Liver (tissue), 9 donors: ENCODE data around the gene SLC13A2. TPM values are rescaled to one million over a fixed set of nuclear protein-coding genes. Genes with fewer than 3 reads are reported as not detected.

Experiments used
- DNase-seq: peaks from one replicate; pipeline ENCODE4 v3.0.0-alpha.2; 2017; ENCODE audit warnings: low spot score
- H3K27ac ChIP-seq, 2 donors: one replicate each; pipeline ENCODE4 v1.7.0; 2013; ENCODE audit warnings: inconsistent platforms in 2 of 2, low read length in 2 of 2, control low read depth in 1 of 2, low read depth in 1 of 2, mild to moderate bottlenecking in 1 of 2
- H3K27me3 ChIP-seq, 4 donors: one replicate each; pipeline versions ENCODE4 v1.6.1 to v1.7.0; 2013; ENCODE audit warnings: low read length in 3 of 4, inconsistent platforms in 1 of 4, mild to moderate bottlenecking in 1 of 4, moderate library complexity in 1 of 4; ENCODE audit not compliant: control insufficient read depth in 4 of 4, insufficient read depth in 4 of 4
- H3K36me3 ChIP-seq, 4 donors: one replicate each; pipeline versions ENCODE4 v1.6.1 to v1.7.0; 2013; ENCODE audit warnings: low read length in 3 of 4, mild to moderate bottlenecking in 3 of 4, low read depth in 1 of 4, moderate library complexity in 1 of 4; ENCODE audit not compliant: control insufficient read depth in 4 of 4, insufficient read depth in 3 of 4
- H3K4me1 ChIP-seq, 4 donors: one replicate each; pipeline versions ENCODE4 v1.6.1 to v1.7.0; 2013; ENCODE audit warnings: low read length in 3 of 4, mild to moderate bottlenecking in 3 of 4, moderate library complexity in 1 of 4; ENCODE audit not compliant: control insufficient read depth in 4 of 4, insufficient read depth in 4 of 4
- H3K4me3 ChIP-seq, 3 donors: one replicate each; pipeline versions ENCODE4 v1.6.1 to v1.7.0; 2013; ENCODE audit warnings: low read length in 3 of 3, control low read depth in 1 of 3, low read depth in 1 of 3, mild to moderate bottlenecking in 1 of 3
- H3K9ac ChIP-seq, 2 donors: one replicate each; pipeline ENCODE4 v1.7.0; 2013; ENCODE audit warnings: low read length in 2 of 2, mild to moderate bottlenecking in 2 of 2, moderate library complexity in 2 of 2, control low read depth in 1 of 2, low read depth in 1 of 2
- H3K9me3 ChIP-seq, 4 donors: one replicate each; pipeline versions ENCODE4 v1.6.1 to v1.7.0; 2013; ENCODE audit warnings: low read length in 3 of 4; ENCODE audit not compliant: control insufficient read depth in 4 of 4
- ATF3 ChIP-seq: IDR thresholded peaks from 2 replicates; pipeline ENCODE4 v1.6.1; 2016; ENCODE audit warnings: antibody characterized with exemption
- EGR1 ChIP-seq, 2 donors: IDR thresholded peaks; 2 replicates each; pipeline ENCODE4 v1.6.1; 2016 to 2018; ENCODE audit warnings: antibody characterized with exemption in 2 of 2, low read depth in 2 of 2
- FOXA1 ChIP-seq: IDR thresholded peaks from 2 replicates; pipeline ENCODE4 v1.6.1; 2016; ENCODE audit warnings: antibody characterized with exemption
- FOXA2 ChIP-seq: IDR thresholded peaks from 2 replicates; pipeline ENCODE4 v1.6.1; 2016; ENCODE audit warnings: antibody characterized with exemption
- GABPA ChIP-seq, 2 donors: IDR thresholded peaks in 1 of 2; conservative IDR thresholded peaks in 1 of 2; 2 replicates each; pipeline ENCODE4 v1.6.1; 2016; ENCODE audit warnings: antibody characterized with exemption in 2 of 2, mild to moderate bottlenecking in 1 of 2, moderate library complexity in 1 of 2
- HNF4A ChIP-seq, 2 donors: conservative IDR thresholded peaks; 2 replicates each; pipeline ENCODE4 v1.6.1; 2016; ENCODE audit warnings: antibody characterized with exemption in 2 of 2, mild to moderate bottlenecking in 2 of 2
- HNF4G ChIP-seq: IDR thresholded peaks from 2 replicates; pipeline ENCODE4 v1.6.1; 2016; ENCODE audit warnings: antibody characterized with exemption
- JUND ChIP-seq, 2 donors: IDR thresholded peaks; 2 replicates each; pipeline ENCODE4 v1.6.1; 2016; ENCODE audit warnings: antibody characterized with exemption in 2 of 2
- NR2F2 ChIP-seq: IDR thresholded peaks from 2 replicates; pipeline ENCODE4 v1.6.1; 2016; ENCODE audit warnings: antibody characterized with exemption
- RAD21 ChIP-seq, 2 donors: IDR thresholded peaks; 2 replicates each; pipeline ENCODE4 v1.6.1; 2016; ENCODE audit warnings: antibody characterized with exemption in 2 of 2, mild to moderate bottlenecking in 2 of 2
- RXRA ChIP-seq, 2 donors: IDR thresholded peaks; 2 replicates each; pipeline ENCODE4 v1.6.1; 2017 to 2018; ENCODE audit warnings: antibody characterized with exemption in 2 of 2, mild to moderate bottlenecking in 1 of 2
- SP1 ChIP-seq: IDR thresholded peaks from 2 replicates; pipeline ENCODE4 v1.6.1; 2018; ENCODE audit warnings: antibody characterized with exemption, mild to moderate bottlenecking
- TAF1 ChIP-seq: conservative IDR thresholded peaks from 2 replicates; pipeline ENCODE4 v1.6.1; 2016; ENCODE audit warnings: antibody characterized with exemption, mild to moderate bottlenecking
- YY1 ChIP-seq: IDR thresholded peaks from 2 replicates; pipeline ENCODE4 v1.6.1; 2016; ENCODE audit warnings: antibody characterized with exemption, mild to moderate bottlenecking
- ZBTB33 ChIP-seq: IDR thresholded peaks from 2 replicates; pipeline ENCODE4 v1.6.1; 2016; ENCODE audit warnings: antibody characterized with exemption
- WGBS: extraction: QIAGEN DNeasy Blood & Tissue Kit; methylation state at CpG from one replicate; pipeline ENCODE4 v1.1.7; 2013; 5-methylcytosine and 5-hydroxymethylcytosine counted together
- polyA plus RNA-seq, 2 donors: library from polyadenylated mRNA; stranded (reverse) in 1 of 2; unstranded in 1 of 2; fragments of 200-250 nt in 1 of 2; fragments of >200 nt in 1 of 2; fragmentation: Nextera tagmentation in 1 of 2; extraction: Ambion mirVana in 1 of 2; gene quantifications; one replicate each; pipeline versions ENCODE4 v1.2.1 to v1.2.3, GENCODE V29; 2013 to 2015
- total RNA-seq, 2 donors: library from RNA; depleted of rRNA; stranded (reverse); fragments of >200 nt; gene quantifications; one replicate each; pipeline ENCODE4 v1.2.3, GENCODE V29; 2014
- TF ChIP-seq, protein P1 (sequence below): fragments of 150-350 bp; IDR thresholded peaks from 2 replicates; pipeline ENCODE4 v1.5.1; 2017; ENCODE audit warnings: improper control_type of control experiment, low read depth, low read length; ENCODE audit not compliant: missing input control
- TF ChIP-seq, protein P2 (sequence below): IDR thresholded peaks from 2 replicates; pipeline ENCODE4 v1.6.1; 2016; ENCODE audit warnings: antibody characterized with exemption
- TF ChIP-seq, protein P3 (sequence below): IDR thresholded peaks from 2 replicates; pipeline ENCODE4 v1.6.1; 2016; ENCODE audit warnings: antibody characterized with exemption, mild to moderate bottlenecking
- donor health status: healthy.
- donor health status: healthy.
- donor health status: healthy.
- donor health status: healthy.
- donor health status: healthy.

The SLC13A2 gene
- total and polyA plus RNA-seq, 4 donors, result 0.10 to 0.52 (median 0.36) TPM

DNA sequence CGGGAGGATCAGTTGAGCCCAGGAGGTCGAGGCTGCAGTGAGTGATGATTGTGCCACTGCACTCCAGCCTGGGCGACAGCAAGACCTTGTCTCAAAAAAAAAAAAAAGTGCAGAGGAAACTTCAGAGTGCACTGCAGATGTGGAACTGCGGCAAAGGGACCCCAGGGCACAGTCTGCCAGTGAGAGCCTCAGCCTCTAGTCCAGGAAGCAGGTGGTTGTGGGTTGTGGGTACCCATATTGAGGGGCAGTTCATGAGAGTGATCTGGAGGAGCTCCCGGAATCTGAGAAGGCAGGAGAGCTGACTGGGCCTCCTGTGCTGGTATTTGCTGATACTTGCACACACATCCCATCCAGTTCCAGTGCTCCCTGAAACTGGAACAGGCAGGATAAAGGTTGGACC is 45.8 kb downstream of the SLC13A2 start:
- TF ChIP-seq TAF1 (no peak), ATF3 (no peak), EGR1 (IDR thresholded peaks at IDR 0.05; ENCODE audit: low read depth in 2 of 2) (no peak), NR2F2 (no peak), GABPA (IDR thresholded peaks at IDR 0.05 in 1 of 2, conservative IDR thresholded peaks at IDR 0.05 in 1 of 2) (no peak), FOXA1 (no peak), HNF4G (no peak), RXRA (IDR thresholded peaks at IDR 0.05) (no peak), SP1 (no peak), ZBTB33 (no peak), JUND (IDR thresholded peaks at IDR 0.05) (no peak), YY1 (no peak), FOXA2 (no peak), HNF4A (conservative IDR thresholded peaks at IDR 0.05) (no peak), RAD21 (IDR thresholded peaks at IDR 0.05) (no peak)
- TF ChIP-seq, protein P1, sequence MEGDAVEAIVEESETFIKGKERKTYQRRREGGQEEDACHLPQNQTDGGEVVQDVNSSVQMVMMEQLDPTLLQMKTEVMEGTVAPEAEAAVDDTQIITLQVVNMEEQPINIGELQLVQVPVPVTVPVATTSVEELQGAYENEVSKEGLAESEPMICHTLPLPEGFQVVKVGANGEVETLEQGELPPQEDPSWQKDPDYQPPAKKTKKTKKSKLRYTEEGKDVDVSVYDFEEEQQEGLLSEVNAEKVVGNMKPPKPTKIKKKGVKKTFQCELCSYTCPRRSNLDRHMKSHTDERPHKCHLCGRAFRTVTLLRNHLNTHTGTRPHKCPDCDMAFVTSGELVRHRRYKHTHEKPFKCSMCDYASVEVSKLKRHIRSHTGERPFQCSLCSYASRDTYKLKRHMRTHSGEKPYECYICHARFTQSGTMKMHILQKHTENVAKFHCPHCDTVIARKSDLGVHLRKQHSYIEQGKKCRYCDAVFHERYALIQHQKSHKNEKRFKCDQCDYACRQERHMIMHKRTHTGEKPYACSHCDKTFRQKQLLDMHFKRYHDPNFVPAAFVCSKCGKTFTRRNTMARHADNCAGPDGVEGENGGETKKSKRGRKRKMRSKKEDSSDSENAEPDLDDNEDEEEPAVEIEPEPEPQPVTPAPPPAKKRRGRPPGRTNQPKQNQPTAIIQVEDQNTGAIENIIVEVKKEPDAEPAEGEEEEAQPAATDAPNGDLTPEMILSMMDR, result no peak
- TF ChIP-seq, protein P2, sequence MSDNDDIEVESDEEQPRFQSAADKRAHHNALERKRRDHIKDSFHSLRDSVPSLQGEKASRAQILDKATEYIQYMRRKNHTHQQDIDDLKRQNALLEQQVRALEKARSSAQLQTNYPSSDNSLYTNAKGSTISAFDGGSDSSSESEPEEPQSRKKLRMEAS, result no peak
- TF ChIP-seq, protein P3, sequence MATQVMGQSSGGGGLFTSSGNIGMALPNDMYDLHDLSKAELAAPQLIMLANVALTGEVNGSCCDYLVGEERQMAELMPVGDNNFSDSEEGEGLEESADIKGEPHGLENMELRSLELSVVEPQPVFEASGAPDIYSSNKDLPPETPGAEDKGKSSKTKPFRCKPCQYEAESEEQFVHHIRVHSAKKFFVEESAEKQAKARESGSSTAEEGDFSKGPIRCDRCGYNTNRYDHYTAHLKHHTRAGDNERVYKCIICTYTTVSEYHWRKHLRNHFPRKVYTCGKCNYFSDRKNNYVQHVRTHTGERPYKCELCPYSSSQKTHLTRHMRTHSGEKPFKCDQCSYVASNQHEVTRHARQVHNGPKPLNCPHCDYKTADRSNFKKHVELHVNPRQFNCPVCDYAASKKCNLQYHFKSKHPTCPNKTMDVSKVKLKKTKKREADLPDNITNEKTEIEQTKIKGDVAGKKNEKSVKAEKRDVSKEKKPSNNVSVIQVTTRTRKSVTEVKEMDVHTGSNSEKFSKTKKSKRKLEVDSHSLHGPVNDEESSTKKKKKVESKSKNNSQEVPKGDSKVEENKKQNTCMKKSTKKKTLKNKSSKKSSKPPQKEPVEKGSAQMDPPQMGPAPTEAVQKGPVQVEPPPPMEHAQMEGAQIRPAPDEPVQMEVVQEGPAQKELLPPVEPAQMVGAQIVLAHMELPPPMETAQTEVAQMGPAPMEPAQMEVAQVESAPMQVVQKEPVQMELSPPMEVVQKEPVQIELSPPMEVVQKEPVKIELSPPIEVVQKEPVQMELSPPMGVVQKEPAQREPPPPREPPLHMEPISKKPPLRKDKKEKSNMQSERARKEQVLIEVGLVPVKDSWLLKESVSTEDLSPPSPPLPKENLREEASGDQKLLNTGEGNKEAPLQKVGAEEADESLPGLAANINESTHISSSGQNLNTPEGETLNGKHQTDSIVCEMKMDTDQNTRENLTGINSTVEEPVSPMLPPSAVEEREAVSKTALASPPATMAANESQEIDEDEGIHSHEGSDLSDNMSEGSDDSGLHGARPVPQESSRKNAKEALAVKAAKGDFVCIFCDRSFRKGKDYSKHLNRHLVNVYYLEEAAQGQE, result no peak
- no peak for DNase-seq
- H3K9ac ChIP-seq, result no peak overlapping the region
- no peaks in the 10 kb centered on the region for H3K36me3 ChIP-seq
- H3K9me3 ChIP-seq, result no peaks in the 10 kb centered on the region
- no peak overlapping the region for H3K27ac ChIP-seq
- H3K4me1 ChIP-seq, result no peaks in the 10 kb centered on the region
- H3K27me3 ChIP-seq, result no peaks in the 10 kb centered on the region
- H3K4me3 ChIP-seq, result no peak overlapping the region
- 77% methylated on average over 5 of the region's 5 CpGs for whole genome bisulfite sequencing
